ENCODE results near the gene IFT52. TPM values are rescaled to one million over a fixed set of nuclear protein-coding genes. Genes with fewer than 3 reads are reported as not detected.

IFT52 gene
- total and polyA plus RNA-seq, 9 donors = 24.3 to 37.0 (median 28.6) TPM

DNA sequence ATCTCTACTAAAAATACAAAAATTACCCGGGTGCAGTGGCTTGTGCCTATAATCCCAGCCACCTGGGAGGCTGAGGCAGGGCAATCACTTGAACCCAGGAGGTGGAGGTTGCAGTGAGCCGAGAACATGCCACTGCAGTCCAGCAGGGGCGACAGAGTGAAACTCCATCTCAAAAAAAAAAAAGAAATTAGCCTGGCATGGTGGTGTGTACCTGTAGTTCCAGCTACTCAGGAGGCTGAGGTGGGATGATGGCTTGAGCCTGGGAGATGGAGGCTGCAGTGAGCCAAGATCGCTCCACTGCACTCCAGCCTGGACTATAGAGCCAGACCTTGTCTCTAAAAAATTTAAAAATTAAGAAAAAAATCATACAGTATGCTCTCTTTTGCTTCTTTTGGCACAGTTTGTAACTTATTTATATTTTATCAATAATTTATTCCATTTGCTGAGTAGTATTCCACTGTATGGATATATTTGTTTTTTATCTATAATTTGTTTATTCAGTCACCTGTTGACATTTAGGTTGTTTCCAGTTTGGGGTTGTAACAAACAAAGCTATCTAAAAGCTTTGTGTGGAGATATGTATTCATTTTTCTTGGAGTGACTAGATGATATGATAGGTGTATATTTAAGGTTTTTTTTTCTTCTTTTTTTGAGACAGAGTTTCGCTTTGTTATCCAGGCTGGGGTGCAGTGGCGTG lies 68.1 kb downstream of the IFT52 start:
- no peak overlapping the region for H3K27ac ChIP-seq (ENCODE audit: low read length)
- peaks cover 9% of the 10 kb centered on the region for H3K4me1 ChIP-seq (ENCODE audit: control insufficient read depth, insufficient read depth, low read length)
- no peak overlapping the region for H3K4me3 ChIP-seq (ENCODE audit: low read length)
- no peak for DNase-seq
- WGBS (ENCODE audit: insufficient coverage) = 100% methylated on average over 1 of the region's 6 CpGs
- H3K9me3 ChIP-seq (replicated peaks; ENCODE audit: control insufficient read depth, low read depth, low read length) = no peaks in the 10 kb centered on the region
- no peaks in the 10 kb centered on the region for H3K36me3 ChIP-seq (ENCODE audit: control insufficient read depth, insufficient read depth, low read length)
- H3K27me3 ChIP-seq (ENCODE audit: control insufficient read depth, insufficient read depth, low read length) = peaks cover 2% of the 10 kb centered on the region

DNA sequence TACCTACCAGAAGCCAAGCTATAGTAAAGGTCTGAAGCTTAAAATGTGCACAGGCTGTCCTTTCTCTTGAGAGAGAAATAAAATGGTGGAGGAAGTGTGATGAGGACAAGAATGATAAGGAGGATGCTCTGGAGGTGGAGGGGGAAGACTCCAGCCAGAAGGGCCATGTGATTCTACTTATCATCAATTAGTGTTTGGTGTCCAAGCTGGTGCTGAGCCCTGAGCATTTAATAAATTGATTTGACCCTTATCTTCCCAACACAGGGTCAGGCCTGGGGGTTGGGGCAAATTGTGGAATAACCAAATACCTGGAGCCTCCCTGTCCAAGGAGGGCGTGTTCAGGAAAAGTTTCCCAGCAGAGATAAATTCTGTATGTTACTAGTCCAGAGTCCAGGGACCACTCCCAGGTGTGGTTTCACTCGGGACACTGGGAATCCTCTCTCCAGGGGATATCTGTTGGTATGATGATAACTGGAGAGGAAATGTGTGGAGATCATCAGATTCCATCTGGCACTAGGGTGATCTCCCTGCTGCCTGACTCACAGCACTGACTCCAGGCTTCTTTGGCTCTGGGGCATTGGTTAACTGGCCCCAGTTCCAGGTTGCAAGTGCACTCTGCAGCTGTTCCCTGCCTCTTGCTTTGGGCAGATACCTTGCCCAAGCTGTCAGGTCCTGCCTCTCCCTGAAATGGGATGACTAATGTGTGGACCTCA lies 72.4 kb downstream of the IFT52 start:
- peaks cover 10% of the 10 kb centered on the region for H3K4me1 ChIP-seq (ENCODE audit: control insufficient read depth, insufficient read depth, low read length)
- no peak for DNase-seq
- no peaks in the 10 kb centered on the region for H3K36me3 ChIP-seq (ENCODE audit: control insufficient read depth, insufficient read depth, low read length)
- H3K4me3 ChIP-seq (ENCODE audit: low read length) = no peak overlapping the region
- H3K27me3 ChIP-seq (ENCODE audit: control insufficient read depth, insufficient read depth, low read length) = peaks cover 35% of the 10 kb centered on the region
- 70% methylated on average over 2 of the region's 2 CpGs for WGBS (ENCODE audit: insufficient coverage)
- no peak overlapping the region for H3K27ac ChIP-seq (ENCODE audit: low read length)
- H3K9me3 ChIP-seq (replicated peaks; ENCODE audit: control insufficient read depth, low read depth, low read length) = no peaks in the 10 kb centered on the region

DNA sequence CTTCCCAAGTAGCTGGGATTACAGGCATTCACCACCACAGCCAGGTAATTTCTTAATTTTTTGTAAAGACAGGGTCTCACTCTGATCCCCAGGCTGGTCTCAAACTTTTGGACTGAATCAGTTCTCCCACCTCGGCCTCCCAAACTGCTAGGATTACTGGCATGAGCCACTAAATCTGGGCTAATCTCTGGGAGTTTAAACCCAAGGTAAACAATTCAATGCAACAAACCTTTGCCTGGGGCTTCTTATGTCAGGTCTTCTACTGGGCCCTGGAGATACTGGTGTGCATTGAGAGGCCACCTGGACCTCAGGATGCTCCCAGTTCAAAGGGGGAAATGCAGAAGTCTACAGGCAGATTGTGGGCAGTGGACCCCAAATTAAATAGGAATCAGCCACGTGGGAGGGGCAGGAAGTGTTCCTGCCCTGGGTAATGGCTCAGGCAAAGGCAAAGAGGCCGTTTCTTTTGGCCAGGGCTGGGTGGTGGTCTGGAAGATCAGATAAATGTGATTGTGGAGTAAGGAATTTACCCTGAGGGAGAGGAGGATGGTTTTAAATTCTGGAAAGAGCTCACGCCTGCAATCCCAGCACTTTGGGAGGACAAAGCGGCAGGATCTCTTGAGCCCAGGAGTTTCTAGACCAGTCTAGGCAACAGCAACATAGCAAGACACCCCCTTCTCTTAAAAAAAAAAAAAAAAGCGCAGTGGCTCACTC lies 74.9 kb downstream of the IFT52 start:
- 48% methylated on average over 3 of the region's 6 CpGs for WGBS (ENCODE audit: insufficient coverage)
- Histone ChIP-seq H3K4me3 (ENCODE audit: low read length) (no peak overlapping the region), H3K36me3 (ENCODE audit: control insufficient read depth, insufficient read depth, low read length) (no peaks in the 10 kb centered on the region), H3K9me3 (replicated peaks; ENCODE audit: control insufficient read depth, low read depth, low read length) (no peaks in the 10 kb centered on the region), H3K27ac (ENCODE audit: low read length) (no peak overlapping the region), H3K4me1 (ENCODE audit: control insufficient read depth, insufficient read depth, low read length) (peaks cover 9% of the 10 kb centered on the region), H3K27me3 (ENCODE audit: control insufficient read depth, insufficient read depth, low read length) (peaks cover 35% of the 10 kb centered on the region)
- no peak for DNase-seq

DNA sequence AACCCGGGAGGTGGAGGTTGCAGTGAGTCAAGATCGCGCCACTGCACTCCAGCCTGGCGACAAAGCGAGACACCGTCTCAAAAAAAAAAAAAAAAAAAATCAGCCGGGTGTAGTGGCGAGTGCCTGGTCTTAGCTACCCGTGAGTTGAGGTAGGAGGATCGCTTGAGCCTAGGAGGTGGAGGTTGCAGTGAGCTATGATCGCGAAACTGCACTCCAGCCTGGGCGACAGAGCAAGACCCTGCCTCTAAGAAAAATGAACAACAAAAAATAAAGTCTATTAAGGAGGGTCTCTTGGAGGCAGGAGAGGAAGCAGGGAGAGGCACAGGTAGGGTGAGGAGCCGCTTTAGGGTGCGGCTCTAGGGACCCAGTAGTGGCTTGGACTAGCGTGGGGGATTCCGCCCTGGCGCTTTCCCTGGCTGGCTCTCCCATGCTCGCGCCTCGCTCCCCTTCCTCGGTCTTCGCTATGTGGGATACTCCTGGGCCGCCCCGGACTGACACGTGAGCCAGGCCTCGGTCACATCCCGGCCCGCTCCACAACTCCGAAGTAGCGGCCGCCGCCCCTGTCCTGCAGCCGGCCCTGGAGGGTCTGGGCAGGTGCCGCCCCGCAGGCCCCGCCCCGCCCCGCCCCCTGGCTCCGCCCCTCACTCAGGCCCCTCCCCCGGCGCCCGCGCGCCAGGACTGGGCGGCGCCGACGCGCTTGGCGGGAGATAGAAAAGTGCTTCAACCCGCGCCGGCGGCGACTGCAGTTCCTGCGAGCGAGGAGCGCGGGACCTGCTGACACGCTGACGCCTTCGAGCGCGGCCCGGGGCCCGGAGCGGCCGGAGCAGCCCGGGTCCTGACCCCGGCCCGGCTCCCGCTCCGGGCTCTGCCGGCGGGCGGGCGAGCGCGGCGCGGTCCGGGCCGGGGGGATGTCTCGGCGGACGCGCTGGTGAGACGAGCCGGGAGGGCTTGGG lies 75.9 kb downstream of the IFT52 start, which contains the start of gene MYBL2:
MYBL2 (plus strand) TSS at position 739 of the 953 bp plus-strand sequence; CDS start at position 909, 170 bp downstream.
- peak; percentile 64 for DNase-seq

DNA sequence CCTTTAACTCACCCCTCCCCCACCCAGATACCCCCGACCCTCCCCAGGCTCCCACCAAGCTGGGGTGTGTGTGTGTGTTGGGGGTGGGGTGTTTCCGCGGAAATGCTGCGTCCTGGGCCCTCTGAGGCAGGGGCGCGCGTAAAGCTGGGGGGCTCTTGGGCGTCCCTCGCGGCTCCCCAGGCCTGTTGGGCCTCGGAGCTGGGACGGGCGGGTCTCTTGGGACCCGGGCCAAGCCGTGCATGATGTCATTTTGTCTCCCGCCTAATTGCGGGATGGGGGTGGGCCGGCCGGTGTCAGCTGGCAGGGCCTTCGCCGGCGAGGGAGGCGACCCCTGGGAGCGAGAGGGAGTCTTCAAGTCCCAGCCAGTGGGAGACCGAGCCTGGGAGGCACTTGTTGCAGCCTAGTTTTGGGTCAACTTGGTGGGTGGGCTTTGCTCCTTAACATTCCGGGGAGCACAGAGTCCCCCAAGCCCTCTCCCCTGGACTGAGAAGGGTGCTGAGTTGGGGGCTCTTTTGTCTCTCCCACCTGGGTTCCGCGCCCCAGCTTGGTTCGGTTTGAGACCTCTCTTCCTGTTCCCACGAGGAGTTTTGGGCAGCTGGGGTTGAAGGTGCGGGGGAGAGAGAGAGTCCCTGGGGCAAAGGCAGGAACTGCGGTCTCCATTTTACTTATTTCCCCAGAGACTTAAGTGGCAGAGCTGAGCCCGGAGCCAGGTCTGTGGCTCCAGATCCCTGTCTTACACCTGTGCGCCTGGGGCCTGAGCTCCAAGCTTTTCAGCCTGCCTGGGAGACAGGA lies 76.8 kb downstream of the IFT52 start:
- H3K9me3 ChIP-seq (replicated peaks; ENCODE audit: control insufficient read depth, low read depth, low read length) = no peaks in the 10 kb centered on the region
- H3K4me1 ChIP-seq (ENCODE audit: control insufficient read depth, insufficient read depth, low read length) = peaks cover 9% of the 10 kb centered on the region
- H3K36me3 ChIP-seq (ENCODE audit: control insufficient read depth, insufficient read depth, low read length) = no peaks in the 10 kb centered on the region
- H3K27me3 ChIP-seq (ENCODE audit: control insufficient read depth, insufficient read depth, low read length) = peaks cover 35% of the 10 kb centered on the region
- peak; percentile 30 for DNase-seq
- no peak overlapping the region for H3K27ac ChIP-seq (ENCODE audit: low read length)
- 3% methylated on average over 22 of the region's 34 CpGs for WGBS (ENCODE audit: insufficient coverage)
- H3K4me3 ChIP-seq (ENCODE audit: low read length) = peak overlapping the region; percentile 38

More for the DNA sequence above, 75.9 kb downstream of the IFT52 start, which contains the start of gene MYBL2:
- H3K9me3 ChIP-seq (replicated peaks; ENCODE audit: control insufficient read depth, low read depth, low read length) = no peaks in the 10 kb centered on the region
- peaks cover 35% of the 10 kb centered on the region for H3K27me3 ChIP-seq (ENCODE audit: control insufficient read depth, insufficient read depth, low read length)
- no peak within 1 kb of the TSS for H3K27ac ChIP-seq (ENCODE audit: low read length)
- WGBS (ENCODE audit: insufficient coverage) = 5% methylated on average over 63 of the region's 90 CpGs
- peak within 1 kb of the TSS; percentile 38 for H3K4me3 ChIP-seq (ENCODE audit: low read length)
- H3K4me1 ChIP-seq (ENCODE audit: control insufficient read depth, insufficient read depth, low read length) = peaks cover 9% of the 10 kb centered on the region
- no peaks in the 10 kb centered on the region for H3K36me3 ChIP-seq (ENCODE audit: control insufficient read depth, insufficient read depth, low read length)

GRCh38 chr20:43669332-43669731 lies 78.6 kb downstream of the IFT52 start:
- Histone ChIP-seq H3K36me3 (ENCODE audit: control insufficient read depth, insufficient read depth, low read length) (peaks cover 4% of the 10 kb centered on the region), H3K9me3 (replicated peaks; ENCODE audit: control insufficient read depth, low read depth, low read length) (no peaks in the 10 kb centered on the region), H3K27me3 (ENCODE audit: control insufficient read depth, insufficient read depth, low read length) (peaks cover 28% of the 10 kb centered on the region), H3K4me1 (ENCODE audit: control insufficient read depth, insufficient read depth, low read length) (peaks cover 9% of the 10 kb centered on the region), H3K27ac (ENCODE audit: low read length) (no peak overlapping the region), H3K4me3 (ENCODE audit: low read length) (no peak overlapping the region)
- WGBS (ENCODE audit: insufficient coverage) = no CpG with 5 or more reads among the region's 3 CpGs
- no peak for DNase-seq

- H3K36me3 ChIP-seq (ENCODE audit: control insufficient read depth, insufficient read depth, low read length) = peaks cover 4% of the 10 kb centered on the region
- H3K27ac ChIP-seq (ENCODE audit: low read length) = no peak overlapping the region
- WGBS (ENCODE audit: insufficient coverage) = 71% methylated on average over 1 of the region's 2 CpGs
- no peak overlapping the region for H3K4me3 ChIP-seq (ENCODE audit: low read length)
- peaks cover 9% of the 10 kb centered on the region for H3K4me1 ChIP-seq (ENCODE audit: control insufficient read depth, insufficient read depth, low read length)
- H3K27me3 ChIP-seq (ENCODE audit: control insufficient read depth, insufficient read depth, low read length) = peaks cover 18% of the 10 kb centered on the region
- no peaks in the 10 kb centered on the region for H3K9me3 ChIP-seq (replicated peaks; ENCODE audit: control insufficient read depth, low read depth, low read length)
- no peak for DNase-seq
Observed at GRCh38 chr20:43670423-43670822, 79.7 kb downstream of the IFT52 start.

DNA sequence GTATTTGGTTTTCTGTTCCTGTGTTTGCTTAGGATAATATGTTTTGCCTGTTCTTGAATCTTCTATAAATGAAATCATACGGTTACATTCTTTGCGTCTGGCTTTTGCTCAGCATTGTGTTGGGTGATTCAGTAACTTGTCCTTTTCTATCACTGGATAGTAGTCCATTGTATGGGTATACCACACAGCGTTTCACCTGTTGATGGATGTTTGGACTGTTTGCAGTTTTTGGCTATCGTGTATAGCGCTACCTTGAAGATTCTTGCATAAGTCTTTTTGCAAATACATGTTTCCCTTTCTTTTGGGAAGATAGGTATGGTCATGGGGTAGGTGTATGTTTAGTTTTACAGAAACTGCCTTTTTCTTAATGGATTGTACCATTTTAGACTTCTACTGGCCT lies 85.6 kb downstream of the IFT52 start:
- Histone ChIP-seq H3K27me3 (ENCODE audit: control insufficient read depth, insufficient read depth, low read length) (no peaks in the 10 kb centered on the region), H3K27ac (ENCODE audit: low read length) (no peak overlapping the region), H3K4me3 (ENCODE audit: low read length) (no peak overlapping the region), H3K4me1 (ENCODE audit: control insufficient read depth, insufficient read depth, low read length) (peaks cover under 1% of the 10 kb centered on the region), H3K36me3 (ENCODE audit: control insufficient read depth, insufficient read depth, low read length) (peaks cover 4% of the 10 kb centered on the region), H3K9me3 (replicated peaks; ENCODE audit: control insufficient read depth, low read depth, low read length) (no peaks in the 10 kb centered on the region)
- no peak for DNase-seq
- WGBS (ENCODE audit: insufficient coverage) = no CpG with 5 or more reads among the region's 5 CpGs

DNA sequence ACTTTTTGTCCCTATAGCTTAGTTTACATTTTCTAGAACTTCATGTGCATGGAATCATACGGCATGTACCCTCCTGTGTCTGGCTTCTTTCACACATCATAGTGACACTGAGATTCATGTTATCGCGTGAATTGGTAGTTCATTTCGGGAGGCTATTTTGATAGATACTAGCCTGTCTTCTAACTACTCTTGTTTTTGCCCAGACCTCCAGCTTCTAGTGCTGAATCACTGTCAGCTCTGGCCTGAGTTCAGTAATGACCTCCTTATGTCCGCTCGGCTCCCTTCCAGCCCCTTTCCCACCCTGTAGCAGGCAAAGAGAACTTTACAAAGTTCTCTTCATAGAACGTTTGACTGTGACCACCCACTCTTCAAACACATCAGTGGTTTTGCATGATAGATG lies 90.2 kb downstream of the IFT52 start:
- DNase-seq = no peak
- Histone ChIP-seq H3K36me3 (ENCODE audit: control insufficient read depth, insufficient read depth, low read length) (no peaks in the 10 kb centered on the region), H3K27me3 (ENCODE audit: control insufficient read depth, insufficient read depth, low read length) (no peaks in the 10 kb centered on the region), H3K4me1 (ENCODE audit: control insufficient read depth, insufficient read depth, low read length) (peaks cover 7% of the 10 kb centered on the region), H3K4me3 (ENCODE audit: low read length) (no peak overlapping the region), H3K27ac (ENCODE audit: low read length) (no peak overlapping the region), H3K9me3 (replicated peaks; ENCODE audit: control insufficient read depth, low read depth, low read length) (no peaks in the 10 kb centered on the region)
- WGBS (ENCODE audit: insufficient coverage) = 100% methylated on average over 3 of the region's 7 CpGs
